Breast epithelium (tissue), 4 donors: ENCODE results near the gene FAM3D. TPM values are rescaled to one million over a fixed set of nuclear protein-coding genes. Genes with fewer than 3 reads are reported as not detected.

ENCODE experiments used
- DNase-seq, 2 donors: peaks; one replicate each; pipeline ENCODE4 v3.0.0-alpha.2; 2019; ENCODE audit warnings: low spot score in 2 of 2
- H3K27ac ChIP-seq, 2 donors: fragments of 200-600 bp; sonication (generic) in 1 of 2; one replicate each; pipeline ENCODE4 v1.5.1; 2016 to 2019; ENCODE audit warnings: mild to moderate bottlenecking in 1 of 2
- H3K27me3 ChIP-seq, 2 donors: fragments of 200-600 bp; sonication (generic) in 1 of 2; one replicate each; pipeline versions ENCODE4 v1.5.1 to v1.6.0; 2017 to 2019; ENCODE audit warnings: control low read depth in 1 of 2, mild to moderate bottlenecking in 1 of 2
- H3K36me3 ChIP-seq: fragments of 200-600 bp; one replicate; pipeline ENCODE4 v1.5.1; 2019
- H3K4me1 ChIP-seq, 2 donors: fragments of 200-600 bp; sonication (generic); one replicate each; pipeline ENCODE4 v1.5.1; 2016 to 2019; ENCODE audit warnings: control low read depth in 1 of 2
- H3K4me3 ChIP-seq, 3 donors: fragments of 200-600 bp; sonication (generic); 1 replicate in 2 of 3; 2 replicates in 1 of 3; pipeline ENCODE4 v1.5.1; 2016 to 2019; ENCODE audit warnings: mild to moderate bottlenecking in 3 of 3, moderate library complexity in 2 of 3
- H3K9me3 ChIP-seq, 2 donors: fragments of 200-600 bp; sonication (generic) in 1 of 2; one replicate each; pipeline ENCODE4 v1.5.1; 2016 to 2019; ENCODE audit warnings: control low read depth in 1 of 2
- CTCF ChIP-seq, 3 donors: fragments of 450-650 bp; IDR thresholded peaks; one replicate each; pipeline ENCODE4 v1.5.1; 2016 to 2017; ENCODE audit warnings: antibody characterized with exemption in 3 of 3, mild to moderate bottlenecking in 3 of 3, moderate library complexity in 3 of 3
- POLR2A ChIP-seq: fragments of 450-650 bp; IDR thresholded peaks from one replicate; pipeline ENCODE4 v1.6.1; 2016; ENCODE audit warnings: antibody characterized with exemption, mild to moderate bottlenecking, moderate library complexity
- POLR2AphosphoS5 ChIP-seq, 3 donors: sonication (generic); formaldehyde crosslinking; IDR thresholded peaks; one replicate each; pipeline ENCODE4 v1.6.1; 2017; ENCODE audit warnings: antibody characterized with exemption in 3 of 3
- intact Hi-C: fragments of 100-400 bp; cut with DNase I; formaldehyde crosslinking; loops from one replicate; pipeline ENCODE4 v1.15.1; 2023; ENCODE audit warnings: low total_unique reads
- total RNA-seq, 3 donors: library from RNA; depleted of rRNA; stranded (reverse); fragments of >200 nt; gene quantifications; one replicate each; pipeline ENCODE4 v1.1.0, GENCODE V29; 2016

The FAM3D gene
- total RNA-seq, 3 donors from 2014 or later, result 4.3 to 17.6 TPM; not detected in 1

GRCh38 chr3:58585005-58585786 lies 81.4 kb downstream of the FAM3D start:
- DNase-seq, result peak; percentile 70 to 80
- intact Hi-C loops, result no loop called here
- H3K27me3 ChIP-seq, result peaks cover 6 to 9% of the 10 kb centered on the region in 2 donors
- peak overlapping the region; percentile 80 to 83 for H3K27ac ChIP-seq
- H3K4me3 ChIP-seq, result peak overlapping the region; percentile 50 to 66 (median 59)
- TF ChIP-seq CTCF (IDR thresholded peaks at IDR 0.05) (peak; percentile 70 to 88 (median 86)), POLR2AphosphoS5 (IDR thresholded peaks at IDR 0.05) (peak; percentile 21 to 76 (median 26)), POLR2A (no peak)
- no peaks in the 10 kb centered on the region for H3K9me3 ChIP-seq
- no peaks in the 10 kb centered on the region for H3K4me1 ChIP-seq
- no peaks in the 10 kb centered on the region for H3K36me3 ChIP-seq

- intact Hi-C loops, result no loop called here
- peak overlapping the region; percentile 80 to 83 for H3K27ac ChIP-seq
- no peak for DNase-seq
These were observed 81.9 kb downstream of the FAM3D start for GRCh38 chr3:58584690-58585004.

More at GRCh38 chr3:58584690-58585004, 81.9 kb downstream of the FAM3D start:
- no peak for TF ChIP-seq POLR2A
- TF ChIP-seq CTCF (IDR thresholded peaks at IDR 0.05), result no peak
- no peak for TF ChIP-seq POLR2AphosphoS5 (IDR thresholded peaks at IDR 0.05)
- Histone ChIP-seq H3K27me3 (peaks cover 6 to 9% of the 10 kb centered on the region in 2 donors), H3K36me3 (no peaks in the 10 kb centered on the region), H3K4me1 (no peaks in the 10 kb centered on the region), H3K9me3 (no peaks in the 10 kb centered on the region), H3K4me3 (peak overlapping the region; percentile 50 to 66 (median 59))

Other genes with a start within 250 kb of the FAM3D start
- 10 to 100 TPM; 56.0 to 68.2 (median 57.1) TPM for gene PDHB, start 232.9 kb downstream of the FAM3D start, total RNA-seq
- 10 to 100 TPM; 15.4 to 30.7 (median 16.3) TPM for gene KCTD6, start 174.7 kb downstream of the FAM3D start, total RNA-seq
- gene ACOX2, start 129.6 kb downstream of the FAM3D start, total RNA-seq, result 10 to 100 TPM; 12.1 to 31.5 (median 17.6) TPM
- 10 to 100 TPM; 17.7 to 64.5 (median 31.9) TPM for gene FAM107A, start 89.4 kb downstream of the FAM3D start, total RNA-seq